Loucy (cell line): ENCODE data around the gene MPDU1.

Experiments used
- H2AFZ ChIP-seq: fragments of 200-600 bp; sonication (generic); 2 replicates; pipeline ENCODE4 v1.6.0; 2016; ENCODE audit warnings: antibody characterized with exemption, mild to moderate bottlenecking, low read length, moderate library complexity
- H3F3A ChIP-seq: fragments of 200-600 bp; 2 replicates; pipeline ENCODE4 v1.6.0; 2016; ENCODE audit warnings: antibody characterized with exemption, low read depth, mild to moderate bottlenecking
- H3K27me3 ChIP-seq: fragments of 200-600 bp; sonication (generic); 2 replicates; pipeline ENCODE4 v1.6.1; 2014; ENCODE audit warnings: low read length, mild to moderate bottlenecking; ENCODE audit not compliant: insufficient read depth, poor library complexity, severe bottlenecking
- H3K36me3 ChIP-seq: fragments of 200-600 bp; sonication (generic); 2 replicates; pipeline ENCODE4 v1.6.1; 2016; ENCODE audit warnings: low read length; ENCODE audit not compliant: insufficient read depth
- H3K4me1 ChIP-seq: fragments of 200-600 bp; sonication (generic); 2 replicates; pipeline ENCODE4 v1.5.1; 2014; ENCODE audit warnings: low read length, mild to moderate bottlenecking; ENCODE audit not compliant: insufficient read depth, poor library complexity, severe bottlenecking
- H3K4me2 ChIP-seq: fragments of 200-600 bp; sonication (generic); 2 replicates; pipeline ENCODE4 v1.6.0; 2014; ENCODE audit warnings: antibody characterized with exemption, low read length, low read depth, mild to moderate bottlenecking; ENCODE audit not compliant: poor library complexity, severe bottlenecking
- H3K4me3 ChIP-seq: fragments of 200-600 bp; sonication (generic); 2 replicates; pipeline ENCODE4 v1.5.1; 2014; ENCODE audit warnings: low read length, mild to moderate bottlenecking, mixed read lengths; ENCODE audit not compliant: poor library complexity, severe bottlenecking
- H3K79me2 ChIP-seq: fragments of 200-600 bp; sonication (generic); 2 replicates; pipeline ENCODE4 v1.6.1; 2014; ENCODE audit warnings: low read length; ENCODE audit not compliant: insufficient read depth
- H3K9ac ChIP-seq: fragments of 200-600 bp; sonication (generic); 2 replicates; pipeline ENCODE4 v1.6.0; 2014; ENCODE audit warnings: mild to moderate bottlenecking, low read depth, low read length, moderate library complexity; ENCODE audit not compliant: poor library complexity, severe bottlenecking
- H3K9me2 ChIP-seq: fragments of 200-600 bp; sonication (generic); replicated peaks from 2 replicates; pipeline ENCODE4 v1.6.1; 2016; ENCODE audit warnings: low read depth, low read length, mixed read lengths
- H3K9me3 ChIP-seq: fragments of 200-600 bp; sonication (generic); 2 replicates; pipeline ENCODE4 v1.6.1; 2014; ENCODE audit warnings: mild to moderate bottlenecking, antibody characterized with exemption, low read length, low read depth; ENCODE audit not compliant: insufficient read depth
- H4K20me1 ChIP-seq: fragments of 200-600 bp; sonication (generic); 2 replicates; pipeline ENCODE4 v1.6.0; 2014; ENCODE audit warnings: antibody characterized with exemption, low read length, mild to moderate bottlenecking; ENCODE audit not compliant: insufficient read depth, poor library complexity, severe bottlenecking
- EZH2phosphoT487 ChIP-seq: fragments of 200-600 bp; IDR thresholded peaks from 2 replicates; pipeline ENCODE4 v1.6.1; 2018; ENCODE audit warnings: antibody characterized with exemption, mild to moderate bottlenecking, moderate library complexity, borderline replicate concordance
- TF ChIP-seq, protein P1 (sequence below): fragments of 200-600 bp; sonication (generic); conservative IDR thresholded peaks from 2 replicates; pipeline ENCODE4 v1.5.1; 2014; ENCODE audit warnings: mild to moderate bottlenecking, antibody characterized with exemption, low read length

MPDU1 gene

DNA sequence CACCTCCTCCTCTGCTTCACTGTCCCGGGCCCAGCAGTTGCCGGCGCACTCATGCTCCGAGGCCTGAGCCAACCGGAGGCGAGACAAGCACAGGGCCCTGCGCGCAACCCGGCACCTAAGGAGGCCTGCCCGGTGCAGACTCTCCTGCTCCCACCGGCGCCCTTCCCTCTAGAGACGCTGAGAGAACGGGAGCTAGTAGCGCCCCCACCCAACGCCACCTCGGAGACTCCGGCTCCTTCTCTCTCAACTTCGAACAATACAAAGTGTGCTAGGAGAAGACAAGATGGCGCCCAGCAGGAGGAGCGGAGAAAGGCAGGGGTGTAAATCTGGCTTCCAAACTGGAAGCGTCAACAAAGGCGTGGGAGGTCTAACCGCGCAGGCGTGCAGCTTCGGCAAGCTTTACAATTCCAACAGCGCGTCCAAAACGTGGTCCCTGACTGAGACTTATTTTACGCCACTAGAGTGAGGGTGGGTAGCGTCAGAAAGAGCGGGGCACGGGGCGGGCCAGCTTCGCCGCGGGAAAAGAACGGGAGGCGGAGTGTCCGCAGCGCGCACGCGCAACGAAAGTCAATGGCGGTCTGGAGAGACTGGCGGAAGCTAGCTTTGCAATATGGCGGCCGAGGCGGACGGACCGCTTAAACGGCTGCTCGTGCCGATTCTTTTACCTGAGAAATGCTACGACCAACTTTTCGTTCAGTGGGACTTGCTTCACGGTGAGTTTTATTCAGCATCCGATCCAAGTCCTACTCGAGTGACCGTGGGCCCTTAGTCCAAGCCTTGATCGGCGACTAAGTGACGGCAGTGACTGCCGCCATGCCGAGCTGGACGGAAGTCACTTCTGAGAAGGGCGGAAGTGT lies at the start of gene MPDU1:
Gene MPDU1 (plus strand): TSS at position 600 of the 857 bp plus-strand sequence. CDS start 11 bp downstream, at position 611.
- peaks cover 25% of the 10 kb centered on the region for H3K36me3 ChIP-seq
- no peak for TF ChIP-seq EZH2phosphoT487
- TF ChIP-seq, protein P1, sequence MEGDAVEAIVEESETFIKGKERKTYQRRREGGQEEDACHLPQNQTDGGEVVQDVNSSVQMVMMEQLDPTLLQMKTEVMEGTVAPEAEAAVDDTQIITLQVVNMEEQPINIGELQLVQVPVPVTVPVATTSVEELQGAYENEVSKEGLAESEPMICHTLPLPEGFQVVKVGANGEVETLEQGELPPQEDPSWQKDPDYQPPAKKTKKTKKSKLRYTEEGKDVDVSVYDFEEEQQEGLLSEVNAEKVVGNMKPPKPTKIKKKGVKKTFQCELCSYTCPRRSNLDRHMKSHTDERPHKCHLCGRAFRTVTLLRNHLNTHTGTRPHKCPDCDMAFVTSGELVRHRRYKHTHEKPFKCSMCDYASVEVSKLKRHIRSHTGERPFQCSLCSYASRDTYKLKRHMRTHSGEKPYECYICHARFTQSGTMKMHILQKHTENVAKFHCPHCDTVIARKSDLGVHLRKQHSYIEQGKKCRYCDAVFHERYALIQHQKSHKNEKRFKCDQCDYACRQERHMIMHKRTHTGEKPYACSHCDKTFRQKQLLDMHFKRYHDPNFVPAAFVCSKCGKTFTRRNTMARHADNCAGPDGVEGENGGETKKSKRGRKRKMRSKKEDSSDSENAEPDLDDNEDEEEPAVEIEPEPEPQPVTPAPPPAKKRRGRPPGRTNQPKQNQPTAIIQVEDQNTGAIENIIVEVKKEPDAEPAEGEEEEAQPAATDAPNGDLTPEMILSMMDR, result no peak
- H3K9me2 ChIP-seq, result no peaks in the 10 kb centered on the region
- H3K4me1 ChIP-seq, result peaks cover 29% of the 10 kb centered on the region
- peak within 1 kb of the TSS; percentile 96 for H3K4me3 ChIP-seq
- peak within 1 kb of the TSS; percentile 91 for H2AFZ ChIP-seq
- no peaks in the 10 kb centered on the region for H3K9me3 ChIP-seq
- H3K27me3 ChIP-seq, result no peaks in the 10 kb centered on the region
- peaks cover 10% of the 10 kb centered on the region for H4K20me1 ChIP-seq
- H3F3A ChIP-seq, result peaks cover 13% of the 10 kb centered on the region
- H3K4me2 ChIP-seq, result peak within 1 kb of the TSS; percentile 94
- peak within 1 kb of the TSS; percentile 95 for H3K9ac ChIP-seq
- H3K79me2 ChIP-seq, result peaks cover 55% of the 10 kb centered on the region

DNA sequence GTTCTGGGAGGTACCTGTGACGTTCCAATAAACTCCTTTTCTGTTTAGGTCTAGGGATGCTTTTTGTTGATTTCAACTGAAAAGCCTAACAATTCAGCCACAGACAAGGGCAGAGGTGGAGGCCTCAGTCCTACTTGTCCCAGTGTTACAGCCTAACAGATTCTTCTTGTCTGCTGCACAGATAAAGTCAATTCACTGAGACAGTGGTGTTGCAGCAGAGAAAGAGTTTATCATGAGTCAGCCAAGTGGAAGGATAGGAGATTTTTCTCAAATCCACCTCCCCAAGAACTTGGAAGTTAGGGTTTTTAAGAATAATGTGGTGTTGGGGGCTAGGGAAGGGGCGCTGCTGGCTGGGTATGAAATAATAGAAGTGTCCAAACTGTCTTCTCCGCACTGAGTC lies 45.6 kb upstream of the MPDU1 start:
- TF ChIP-seq, protein P1, result no peak
- TF ChIP-seq EZH2phosphoT487, result no peak
- no peaks in the 10 kb centered on the region for H3K9me2 ChIP-seq
- no peaks in the 10 kb centered on the region for H4K20me1 ChIP-seq
- no peaks in the 10 kb centered on the region for H3K4me1 ChIP-seq
- H3F3A ChIP-seq, result no peaks in the 10 kb centered on the region
- H3K27me3 ChIP-seq, result no peaks in the 10 kb centered on the region
- H3K4me2 ChIP-seq, result no peak overlapping the region
- H3K9me3 ChIP-seq, result peaks cover 4% of the 10 kb centered on the region; the same call in 1 of the 2 replicates
- no peaks in the 10 kb centered on the region for H3K79me2 ChIP-seq
- no peaks in the 10 kb centered on the region for H3K36me3 ChIP-seq
- no peak overlapping the region for H2AFZ ChIP-seq
- no peak overlapping the region for H3K4me3 ChIP-seq
- no peak overlapping the region for H3K9ac ChIP-seq

- Histone ChIP-seq H3K36me3 (no peaks in the 10 kb centered on the region), H3F3A (no peaks in the 10 kb centered on the region), H3K4me2 (no peak overlapping the region), H3K9me2 (no peaks in the 10 kb centered on the region), H4K20me1 (no peaks in the 10 kb centered on the region), H3K79me2 (no peaks in the 10 kb centered on the region), H2AFZ (no peak overlapping the region), H3K9ac (no peak overlapping the region), H3K9me3 (peaks cover 4% of the 10 kb centered on the region; the same call in 1 of the 2 replicates), H3K4me3 (no peak overlapping the region), H3K27me3 (no peaks in the 10 kb centered on the region), H3K4me1 (no peaks in the 10 kb centered on the region)
- TF ChIP-seq, protein P1, result no peak
- TF ChIP-seq EZH2phosphoT487, result no peak
Observed at GRCh38 chr17:7538891-7539545, 44.6 kb upstream of the MPDU1 start.
